ENCODE measurements around the gene ZC3H18. TPM values are rescaled to one million over a fixed set of nuclear protein-coding genes. Genes with fewer than 3 reads are reported as not detected.
A peak's percentile ranks its signal among the peaks of the same experiment; 100 is the strongest.

ZC3H18 gene
- total RNA-seq, 1 donor = 13.3 TPM

DNA sequence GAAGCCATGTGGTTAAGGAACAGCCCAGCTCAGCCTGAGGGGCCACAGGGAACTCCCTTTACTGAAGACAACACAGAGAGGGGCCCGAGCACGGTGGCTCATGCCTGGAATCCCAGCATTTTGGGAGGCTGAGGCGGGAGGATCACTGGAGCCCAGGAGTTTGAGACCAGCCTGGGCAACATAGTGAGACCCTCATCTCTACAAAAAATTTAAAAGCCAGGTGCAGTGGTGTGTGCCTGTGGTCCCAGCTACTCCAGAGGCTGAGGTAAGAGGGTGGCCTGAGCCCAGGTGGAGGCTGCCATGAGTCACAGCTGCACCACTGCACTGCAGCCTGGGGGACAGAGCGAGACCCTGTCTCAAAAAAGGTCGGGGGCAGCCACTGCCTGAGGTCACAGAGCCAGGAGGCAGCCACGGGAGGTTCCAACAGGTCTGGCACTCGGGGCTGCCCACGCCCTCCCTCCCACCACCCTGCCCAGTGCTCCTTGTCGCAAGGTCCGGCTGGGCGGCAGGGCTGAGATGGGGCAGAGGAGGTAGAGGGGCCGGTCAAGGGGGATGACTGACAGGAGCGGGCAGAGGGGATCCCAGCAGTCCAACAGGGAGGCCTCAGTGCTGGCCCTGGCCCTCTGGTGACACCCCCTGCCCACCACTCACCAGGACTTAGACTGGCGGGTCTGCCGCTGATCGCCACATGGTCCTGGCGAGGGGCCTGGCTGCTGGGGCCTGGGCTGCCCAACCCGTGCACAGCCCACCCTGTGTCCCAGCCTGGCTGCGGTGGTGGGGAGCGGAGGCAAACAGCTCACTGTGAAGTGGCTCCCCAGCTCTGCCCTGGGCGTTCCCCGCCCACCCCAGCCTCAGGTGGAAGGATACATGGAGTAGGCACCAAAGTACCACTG is 77.2 kb downstream of the ZC3H18 start:
- H3K4me3 ChIP-seq (ENCODE audit: low read depth, low read length) = no peak overlapping the region
- no peak for DNase-seq (ENCODE audit: low read depth)
- TF ChIP-seq, protein P1, sequence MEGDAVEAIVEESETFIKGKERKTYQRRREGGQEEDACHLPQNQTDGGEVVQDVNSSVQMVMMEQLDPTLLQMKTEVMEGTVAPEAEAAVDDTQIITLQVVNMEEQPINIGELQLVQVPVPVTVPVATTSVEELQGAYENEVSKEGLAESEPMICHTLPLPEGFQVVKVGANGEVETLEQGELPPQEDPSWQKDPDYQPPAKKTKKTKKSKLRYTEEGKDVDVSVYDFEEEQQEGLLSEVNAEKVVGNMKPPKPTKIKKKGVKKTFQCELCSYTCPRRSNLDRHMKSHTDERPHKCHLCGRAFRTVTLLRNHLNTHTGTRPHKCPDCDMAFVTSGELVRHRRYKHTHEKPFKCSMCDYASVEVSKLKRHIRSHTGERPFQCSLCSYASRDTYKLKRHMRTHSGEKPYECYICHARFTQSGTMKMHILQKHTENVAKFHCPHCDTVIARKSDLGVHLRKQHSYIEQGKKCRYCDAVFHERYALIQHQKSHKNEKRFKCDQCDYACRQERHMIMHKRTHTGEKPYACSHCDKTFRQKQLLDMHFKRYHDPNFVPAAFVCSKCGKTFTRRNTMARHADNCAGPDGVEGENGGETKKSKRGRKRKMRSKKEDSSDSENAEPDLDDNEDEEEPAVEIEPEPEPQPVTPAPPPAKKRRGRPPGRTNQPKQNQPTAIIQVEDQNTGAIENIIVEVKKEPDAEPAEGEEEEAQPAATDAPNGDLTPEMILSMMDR (IDR thresholded peaks at IDR 0.05; ENCODE audit: insufficient read depth, low read length) = no peak

DNA sequence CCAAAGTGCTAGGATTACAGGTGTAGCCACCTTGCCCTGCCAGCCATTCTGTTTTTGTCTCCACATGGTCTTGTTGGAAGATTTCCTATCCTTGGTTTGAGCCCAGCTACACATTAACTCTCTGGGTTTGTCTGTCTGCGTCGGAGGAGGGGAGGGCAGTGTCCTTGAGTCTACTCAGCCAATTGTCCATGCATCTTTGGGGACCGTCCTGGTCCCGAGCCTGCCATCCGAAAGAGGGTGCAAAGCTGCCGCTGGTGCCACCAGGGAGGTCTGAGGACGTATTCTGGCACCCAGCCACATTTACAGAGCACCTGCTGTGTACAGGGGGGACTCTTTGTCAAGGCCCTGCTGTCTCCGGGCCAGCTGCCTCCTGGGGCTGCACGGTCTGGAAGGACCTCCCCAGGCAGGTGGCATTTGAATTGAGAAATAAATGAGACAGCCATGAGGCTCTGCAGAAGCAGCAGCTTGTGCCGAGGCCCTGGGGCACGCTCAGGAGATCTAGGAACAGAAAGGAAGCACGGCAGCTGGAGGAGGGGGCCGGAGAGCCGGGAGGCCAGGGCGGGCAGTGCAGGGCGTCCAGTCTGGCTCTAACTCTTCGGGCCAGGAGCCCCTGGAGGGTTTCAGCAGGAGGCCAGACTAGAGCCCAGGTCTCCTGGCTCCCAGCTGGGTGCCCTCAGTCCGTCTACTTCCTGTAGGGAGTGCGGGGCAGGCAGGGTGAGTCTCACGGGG is 79.2 kb downstream of the ZC3H18 start:
- TF ChIP-seq, protein P1 (IDR thresholded peaks at IDR 0.05; ENCODE audit: insufficient read depth, low read length) = no peak
- no peak overlapping the region for H3K4me3 ChIP-seq (ENCODE audit: low read depth, low read length)
- DNase-seq (ENCODE audit: low read depth) = no peak

DNA sequence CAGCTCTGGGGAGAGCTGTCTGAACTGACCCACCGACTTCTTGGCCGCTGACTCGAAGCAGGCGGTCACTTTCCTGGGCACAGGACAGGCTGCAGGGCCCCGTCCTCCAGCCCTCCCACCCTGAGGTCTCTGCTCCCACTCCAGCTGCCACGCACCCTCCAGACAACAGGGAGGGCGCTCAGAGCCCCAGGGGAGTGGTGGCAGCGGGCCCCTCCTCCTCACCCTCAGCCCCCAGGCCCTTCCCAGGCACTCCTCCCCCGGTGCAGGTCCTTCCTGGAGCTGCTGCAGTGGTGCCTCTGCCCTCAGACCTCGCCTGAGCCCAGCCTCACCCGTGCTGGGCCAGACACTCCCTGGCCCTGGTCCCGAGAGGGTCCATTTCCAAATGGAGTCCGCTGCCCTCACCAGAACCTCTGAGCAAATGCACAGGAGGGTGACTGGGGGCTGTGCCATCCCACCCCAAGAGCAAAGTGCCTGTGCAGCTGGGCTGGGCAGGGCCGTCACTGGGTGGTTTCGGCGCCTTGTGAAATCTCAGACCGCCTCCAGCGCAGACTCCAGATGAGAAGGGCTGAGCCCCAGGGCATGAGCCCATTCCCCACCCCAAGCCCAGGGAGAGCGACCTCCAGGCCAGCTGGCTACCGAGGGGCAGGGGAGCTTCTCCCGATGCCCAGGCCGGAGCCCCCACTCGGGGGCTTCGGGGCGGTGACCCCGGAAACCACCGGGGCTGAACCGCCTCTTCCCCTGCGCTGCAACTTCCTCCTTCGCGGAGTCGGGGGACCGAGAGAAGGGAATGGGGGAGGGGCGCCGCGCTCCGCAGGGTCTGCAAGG is 79.9 kb downstream of the ZC3H18 start:
- DNase-seq (ENCODE audit: low read depth) = no peak
- H3K4me3 ChIP-seq (ENCODE audit: low read depth, low read length) = peak overlapping the region; percentile 77
- TF ChIP-seq, protein P1 (IDR thresholded peaks at IDR 0.05; ENCODE audit: insufficient read depth, low read length) = no peak

DNA sequence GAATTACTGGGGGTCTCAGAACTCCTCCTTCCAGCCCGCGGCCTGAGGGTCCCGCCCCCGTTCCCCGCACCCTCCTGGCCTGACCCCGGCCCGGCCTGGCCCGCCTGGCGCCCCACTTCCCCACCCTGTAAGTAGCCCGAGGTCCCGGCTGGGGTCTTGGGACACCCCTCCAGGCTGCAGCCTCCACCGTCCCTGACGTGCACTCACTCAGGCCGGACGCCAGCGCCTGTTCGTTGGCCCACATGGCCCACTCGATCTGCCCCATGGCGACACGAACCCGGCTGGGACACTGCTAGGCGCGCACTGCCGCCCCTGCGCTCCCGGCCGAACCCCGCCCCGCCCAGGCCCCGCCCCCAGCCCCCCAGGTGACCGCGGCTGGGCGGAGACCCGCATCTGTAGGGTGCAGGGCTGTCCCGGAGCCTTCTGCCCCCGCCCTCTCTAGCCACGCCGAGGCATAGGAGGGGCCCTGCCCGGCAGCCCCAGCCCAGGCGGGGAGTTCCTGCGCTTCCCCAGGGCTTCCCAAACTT is 80.6 kb downstream of the ZC3H18 start, which contains the start of gene CYBA:
Gene CYBA, minus strand, starts transcription at position 305 of the 527 bp plus-strand sequence. Its CDS starts 40 bp downstream, at position 265.
- H3K4me3 ChIP-seq (ENCODE audit: low read depth, low read length) = peak within 1 kb of the TSS; percentile 77
- DNase-seq (ENCODE audit: low read depth) = peak; percentile 39
- TF ChIP-seq, protein P1 (IDR thresholded peaks at IDR 0.05; ENCODE audit: insufficient read depth, low read length) = no peak

DNA sequence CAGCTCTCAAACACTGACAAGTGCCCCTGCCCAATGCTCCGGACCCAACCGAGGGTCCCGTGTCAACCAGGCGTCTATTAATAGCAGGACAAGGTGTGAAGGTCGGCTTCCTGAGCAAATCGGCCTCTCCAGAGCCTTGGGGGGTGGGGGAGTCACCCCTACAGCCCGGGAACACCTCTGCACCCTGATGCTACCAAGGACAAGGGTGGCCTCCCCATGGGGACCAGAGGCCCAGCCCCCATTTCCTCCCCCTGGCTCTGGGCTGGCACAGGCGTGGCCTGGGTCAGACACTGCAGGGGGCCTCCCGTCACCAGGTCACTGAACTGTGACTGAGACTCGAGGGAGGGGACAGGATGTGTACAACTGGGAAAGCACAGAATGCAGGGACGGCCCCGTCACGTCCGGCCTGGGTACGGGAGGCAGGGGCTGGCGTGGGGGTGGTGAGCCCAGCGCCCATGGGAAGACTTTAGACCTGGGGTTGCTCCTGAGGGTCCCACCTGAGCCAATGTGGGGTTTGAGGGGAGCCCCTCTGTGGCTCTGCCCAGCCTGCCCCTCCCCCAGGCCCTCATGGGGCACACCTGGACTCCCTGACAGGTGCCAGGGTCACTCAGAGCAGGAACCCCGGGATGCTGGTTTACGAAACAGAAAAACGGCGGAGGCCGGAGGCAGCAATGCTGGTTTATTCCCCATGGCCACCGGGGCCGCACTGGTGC is 81.2 kb downstream of the ZC3H18 start:
- DNase-seq (ENCODE audit: low read depth) = no peak

More for the DNA sequence above, 81.2 kb downstream of the ZC3H18 start:
- peak overlapping the region; percentile 77 for H3K4me3 ChIP-seq (ENCODE audit: low read depth, low read length)
- TF ChIP-seq, protein P1 (IDR thresholded peaks at IDR 0.05; ENCODE audit: insufficient read depth, low read length) = no peak
